ENCODE results near the gene STARD9. TPM values are rescaled to one million over a fixed set of nuclear protein-coding genes. Genes with fewer than 3 reads are reported as not detected.

Gene STARD9
- polyA plus RNA-seq, 1 of the 3 experiments (the other 2 are of a cell fraction), result 2.1 TPM

- TF ChIP-seq SMC3 (IDR thresholded peaks at IDR 0.05; ENCODE audit: low read depth, low read length) (no peak), RAD21 (IDR thresholded peaks at IDR 0.05; ENCODE audit: low read length) (no peak), RXRA (IDR thresholded peaks at IDR 0.05; ENCODE audit: borderline replicate concordance, low read depth) (no peak), FOXJ3 (CRISPR knock-in tag; IDR thresholded peaks at IDR 0.05) (no peak), CHD2 (IDR thresholded peaks at IDR 0.05; ENCODE audit: low read length, partially characterized antibody) (no peak), TAF1 (IDR thresholded peaks at IDR 0.05; ENCODE audit: borderline replicate concordance, low read depth, low read length) (no peak), POLR2AphosphoS5 (IDR thresholded peaks at IDR 0.05; ENCODE audit: low read depth, low read length) (no peak)
Measured at GRCh38 chr15:42686281-42686680, 110.9 kb downstream of the STARD9 start (continued).

DNA sequence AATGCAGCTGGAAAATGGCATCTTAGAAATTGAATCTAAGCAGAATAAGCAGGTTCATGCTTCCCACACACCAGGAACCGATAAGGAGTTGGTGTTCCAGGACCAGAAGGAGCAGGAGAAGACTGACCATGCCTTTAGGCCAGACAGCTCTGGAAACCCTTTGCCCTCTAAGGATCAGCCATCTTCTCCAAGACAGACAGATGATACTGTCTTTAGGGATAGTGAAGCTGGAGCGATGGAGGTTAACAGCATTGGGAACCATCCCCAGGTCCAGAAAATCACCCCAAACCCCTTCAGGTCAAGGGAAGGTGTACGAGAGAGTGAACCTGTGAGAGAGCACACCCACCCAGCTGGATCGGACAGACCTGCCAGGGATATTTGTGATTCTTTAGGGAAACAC lies 112.3 kb downstream of the STARD9 start:
- H3F3A ChIP-seq (replicated peaks; ENCODE audit: insufficient read depth), result no peaks in the 10 kb centered on the region
- no peak overlapping the region for H3K9ac ChIP-seq
- no peaks in the 10 kb centered on the region for H3K9me2 ChIP-seq
- DNase-seq, result no peak
- CTCF ChIA-PET, result interaction anchor here (1.8 kb wide), 1 partner anchor 239 kb away, joined by 10 read pairs; no protein-coding TSS in a partner anchor
- H2AFZ ChIP-seq (ENCODE audit: low read depth), result no peak overlapping the region
- POLR2A ChIA-PET, result no interaction called here
- H3K4me1 ChIP-seq (ENCODE audit: control insufficient read depth in 1 of 2, insufficient read depth in 2 of 2, low read depth in 1 of 2, low read length in 1 of 2), result peaks cover 0 to 5% of the 10 kb centered on the region in 2 experiments; a peak in 1 of 4 replicates
- WGBS (ENCODE audit: low lambda C conversion rate), result 98% methylated on average over 4 of the region's 4 CpGs
- H3K27ac ChIP-seq (ENCODE audit: low read depth in 2 of 2, low read length in 1 of 2), result no peak overlapping the region
- no peaks in the 10 kb centered on the region for H3K9me3 ChIP-seq
- H4K20me1 ChIP-seq (ENCODE audit: insufficient read depth), result no peaks in the 10 kb centered on the region
- H3K4me2 ChIP-seq, result no peak overlapping the region
- H3K27me3 ChIP-seq (ENCODE audit: insufficient read depth), result no peaks in the 10 kb centered on the region
- H3K4me3 ChIP-seq (ENCODE audit: low read depth in 2 of 2, low read length in 1 of 2), result no peak overlapping the region
- H3K79me2 ChIP-seq (ENCODE audit: insufficient read depth), result no peaks in the 10 kb centered on the region
- H3K36me3 ChIP-seq (replicated peaks in 1 of 2; ENCODE audit: control insufficient read depth in 1 of 2, insufficient read depth in 2 of 2, low read length in 1 of 2), result peaks cover 23 to 52% of the 10 kb centered on the region in 2 experiments
- TF ChIP-seq NFIC (IDR thresholded peaks at IDR 0.05; ENCODE audit: borderline replicate concordance), result no peak
- TF ChIP-seq, protein P1, sequence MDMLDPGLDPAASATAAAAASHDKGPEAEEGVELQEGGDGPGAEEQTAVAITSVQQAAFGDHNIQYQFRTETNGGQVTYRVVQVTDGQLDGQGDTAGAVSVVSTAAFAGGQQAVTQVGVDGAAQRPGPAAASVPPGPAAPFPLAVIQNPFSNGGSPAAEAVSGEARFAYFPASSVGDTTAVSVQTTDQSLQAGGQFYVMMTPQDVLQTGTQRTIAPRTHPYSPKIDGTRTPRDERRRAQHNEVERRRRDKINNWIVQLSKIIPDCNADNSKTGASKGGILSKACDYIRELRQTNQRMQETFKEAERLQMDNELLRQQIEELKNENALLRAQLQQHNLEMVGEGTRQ (IDR thresholded peaks at IDR 0.05; ENCODE audit: borderline replicate concordance, low read depth, low read length), result no peak
- no peak for TF ChIP-seq SIN3A (IDR thresholded peaks at IDR 0.05; ENCODE audit: borderline replicate concordance, low read depth, low read length)
- TF ChIP-seq ZBTB33 (IDR thresholded peaks at IDR 0.05; ENCODE audit: borderline replicate concordance, low read depth), result no peak
- TF ChIP-seq, protein P2, sequence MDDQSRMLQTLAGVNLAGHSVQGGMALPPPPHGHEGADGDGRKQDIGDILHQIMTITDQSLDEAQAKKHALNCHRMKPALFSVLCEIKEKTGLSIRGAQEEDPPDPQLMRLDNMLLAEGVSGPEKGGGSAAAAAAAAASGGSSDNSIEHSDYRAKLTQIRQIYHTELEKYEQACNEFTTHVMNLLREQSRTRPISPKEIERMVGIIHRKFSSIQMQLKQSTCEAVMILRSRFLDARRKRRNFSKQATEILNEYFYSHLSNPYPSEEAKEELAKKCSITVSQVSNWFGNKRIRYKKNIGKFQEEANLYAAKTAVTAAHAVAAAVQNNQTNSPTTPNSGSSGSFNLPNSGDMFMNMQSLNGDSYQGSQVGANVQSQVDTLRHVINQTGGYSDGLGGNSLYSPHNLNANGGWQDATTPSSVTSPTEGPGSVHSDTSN (IDR thresholded peaks at IDR 0.05), result no peak
- TF ChIP-seq YY1 (IDR thresholded peaks at IDR 0.05; ENCODE audit: low read depth), result no peak
- TF ChIP-seq, protein P3, sequence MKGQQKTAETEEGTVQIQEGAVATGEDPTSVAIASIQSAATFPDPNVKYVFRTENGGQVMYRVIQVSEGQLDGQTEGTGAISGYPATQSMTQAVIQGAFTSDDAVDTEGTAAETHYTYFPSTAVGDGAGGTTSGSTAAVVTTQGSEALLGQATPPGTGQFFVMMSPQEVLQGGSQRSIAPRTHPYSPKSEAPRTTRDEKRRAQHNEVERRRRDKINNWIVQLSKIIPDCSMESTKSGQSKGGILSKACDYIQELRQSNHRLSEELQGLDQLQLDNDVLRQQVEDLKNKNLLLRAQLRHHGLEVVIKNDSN (IDR thresholded peaks at IDR 0.05; ENCODE audit: borderline replicate concordance, low read depth), result no peak
- TF ChIP-seq IRF3 (IDR thresholded peaks at IDR 0.05; ENCODE audit: low read depth, low read length), result no peak
- no peak for TF ChIP-seq FOSL2 (IDR thresholded peaks at IDR 0.05; ENCODE audit: borderline replicate concordance, low read depth)
- TF ChIP-seq REST (IDR thresholded peaks at IDR 0.05; ENCODE audit: low read depth, low read length), result no peak
- no peak for TF ChIP-seq MAX (IDR thresholded peaks at IDR 0.05; ENCODE audit: low read depth)
- TF ChIP-seq EZH2phosphoT487 (IDR thresholded peaks at IDR 0.05; ENCODE audit: borderline replicate concordance, low read depth), result no peak
- no peak for TF ChIP-seq MXI1 (IDR thresholded peaks at IDR 0.05; ENCODE audit: low read depth, low read length)
